H9 (cell line): ENCODE results near the gene UBE2B. TPM values are rescaled to one million over a fixed set of nuclear protein-coding genes. Genes with fewer than 3 reads are reported as not detected.

Source experiments
- DNase-seq: peaks from one replicate; pipeline ENCODE4 v3.0.0-alpha.2; 2017
- H2AFZ ChIP-seq: one replicate; pipeline ENCODE4 v1.6.1; 2013; ENCODE audit warnings: mild to moderate bottlenecking, low read length, control low read depth, moderate library complexity
- H2AK5ac ChIP-seq: 2 replicates; pipeline ENCODE4 v1.6.1; 2013; ENCODE audit warnings: low read length, control low read depth, mixed read lengths; ENCODE audit not compliant: insufficient read length
- H2BK120ac ChIP-seq: one replicate; pipeline ENCODE4 v1.6.1; 2013; ENCODE audit warnings: low read depth, mild to moderate bottlenecking, low read length, control low read depth, inconsistent platforms; ENCODE audit not compliant: poor library complexity, severe bottlenecking
- H2BK12ac ChIP-seq: 2 replicates; pipeline ENCODE4 v1.6.1; 2013; ENCODE audit warnings: low read length, control low read depth, mixed read lengths, low read depth; ENCODE audit not compliant: insufficient read length
- H2BK15ac ChIP-seq: 2 replicates; pipeline ENCODE4 v1.6.1; 2013; ENCODE audit warnings: low read depth, low read length, control low read depth
- H2BK20ac ChIP-seq: one replicate; pipeline ENCODE4 v1.6.1; 2013; ENCODE audit warnings: low read depth, mild to moderate bottlenecking, low read length, control low read depth, inconsistent platforms; ENCODE audit not compliant: poor library complexity, severe bottlenecking
- H2BK5ac ChIP-seq: 2 replicates; pipeline ENCODE4 v1.6.1; 2013; ENCODE audit warnings: low read length, control low read depth, mixed read lengths; ENCODE audit not compliant: insufficient read length
- H3K14ac ChIP-seq: 2 replicates; pipeline ENCODE4 v1.6.1; 2013; ENCODE audit warnings: low read length, control low read depth; ENCODE audit not compliant: insufficient read depth
- H3K18ac ChIP-seq: 2 replicates; pipeline ENCODE4 v1.6.1; 2013; ENCODE audit warnings: low read depth, mild to moderate bottlenecking, mixed read lengths, low read length, control low read depth; ENCODE audit not compliant: insufficient read length
- H3K23ac ChIP-seq: 2 replicates; pipeline ENCODE4 v1.6.1; 2013; ENCODE audit warnings: low read length, control low read depth, mixed read lengths, low read depth; ENCODE audit not compliant: insufficient read length
- H3K23me2 ChIP-seq: 2 replicates; pipeline ENCODE4 v1.6.1; 2013; ENCODE audit warnings: low read depth, mild to moderate bottlenecking, mixed read lengths, low read length, control low read depth; ENCODE audit not compliant: insufficient read length, poor library complexity, severe bottlenecking
- H3K27ac ChIP-seq: 2 replicates; pipeline ENCODE4 v1.5.1; 2013; ENCODE audit warnings: low read length, control low read depth, mixed read lengths, low read depth; ENCODE audit not compliant: insufficient read length
- H3K27me3 ChIP-seq: 2 replicates; pipeline ENCODE4 v1.6.1; 2013; ENCODE audit warnings: low read length, control low read depth, inconsistent platforms; ENCODE audit not compliant: insufficient read depth
- H3K4ac ChIP-seq: 2 replicates; pipeline ENCODE4 v1.6.1; 2013; ENCODE audit warnings: low read depth, mild to moderate bottlenecking, control low read depth, inconsistent platforms, low read length, moderate library complexity
- H3K4me1 ChIP-seq: 2 replicates; pipeline ENCODE4 v1.6.1; 2013; ENCODE audit warnings: low read length, control low read depth, inconsistent platforms; ENCODE audit not compliant: insufficient read depth
- H3K4me2 ChIP-seq: 2 replicates; pipeline ENCODE4 v1.6.1; 2013; ENCODE audit warnings: low read length, control low read depth, mixed read lengths; ENCODE audit not compliant: insufficient read length, insufficient read depth
- H3K56ac ChIP-seq: 2 replicates; pipeline ENCODE4 v1.6.1; 2013; ENCODE audit warnings: low read depth, mild to moderate bottlenecking, mixed read lengths, low read length, control low read depth; ENCODE audit not compliant: insufficient read length
- H3K79me1 ChIP-seq: 2 replicates; pipeline ENCODE4 v1.6.1; 2013; ENCODE audit warnings: low read depth, mild to moderate bottlenecking, moderate library complexity, low read length, control low read depth, inconsistent platforms; ENCODE audit not compliant: insufficient read depth, poor library complexity, severe bottlenecking
- H3K79me2 ChIP-seq: 2 replicates; pipeline ENCODE4 v1.6.1; 2013; ENCODE audit warnings: low read length, control low read depth, inconsistent platforms; ENCODE audit not compliant: insufficient read depth
- H3K9ac ChIP-seq: 2 replicates; pipeline ENCODE4 v1.6.1; 2013; ENCODE audit warnings: low read length, control low read depth, mixed read lengths; ENCODE audit not compliant: insufficient read length; ENCODE audit errors: extremely low read depth
- H3K9me3 ChIP-seq: one replicate; pipeline ENCODE4 v1.6.1; 2013; ENCODE audit warnings: low read depth, low read length, inconsistent platforms; ENCODE audit not compliant: control insufficient read depth
- H3T11ph ChIP-seq: one replicate; pipeline ENCODE4 v1.6.1; 2013; ENCODE audit warnings: mild to moderate bottlenecking, low read length, control low read depth, inconsistent platforms
- H4K20me1 ChIP-seq: one replicate; pipeline ENCODE4 v1.6.1; 2013; ENCODE audit not compliant: control insufficient read depth, insufficient read length, insufficient read depth
- H4K5ac ChIP-seq: 2 replicates; pipeline ENCODE4 v1.6.1; 2013; ENCODE audit warnings: low read depth, mild to moderate bottlenecking, mixed read lengths, low read length, control low read depth; ENCODE audit not compliant: insufficient read length
- H4K8ac ChIP-seq: replicated peaks from 2 replicates; pipeline ENCODE4 v1.6.1; 2013; ENCODE audit warnings: low read length, control low read depth, mixed read lengths, low read depth; ENCODE audit not compliant: insufficient read length
- H4K91ac ChIP-seq: 2 replicates; pipeline ENCODE4 v1.6.1; 2013; ENCODE audit warnings: low read depth, mild to moderate bottlenecking, moderate library complexity, mixed read lengths, low read length, control low read depth; ENCODE audit not compliant: insufficient read length
- H3K27ac Mint-ChIP-seq, 3 experiments: 2 replicates in 2 of 3; 3 replicates in 1 of 3; pipeline ENCODE4 v1.8.0; 2020 to 2021; ENCODE audit warnings: mixed read lengths in 3 of 3, mild to moderate bottlenecking in 1 of 3, moderate library complexity in 1 of 3
- H3K27me3 Mint-ChIP-seq: 2 replicates; pipeline ENCODE4 v1.8.0; 2021; ENCODE audit warnings: low read depth, mild to moderate bottlenecking, moderate library complexity, mixed read lengths
- H3K36me3 Mint-ChIP-seq, 3 experiments: 2 replicates in 2 of 3; 3 replicates in 1 of 3; pipeline ENCODE4 v1.8.0; 2020 to 2021; ENCODE audit warnings: low read depth in 3 of 3, mixed read lengths in 3 of 3; ENCODE audit not compliant: insufficient read depth in 1 of 3
- H3K4me1 Mint-ChIP-seq, 2 experiments: 2 replicates each; pipeline ENCODE4 v1.8.0; 2020; ENCODE audit warnings: mixed read lengths in 2 of 2
- H3K4me3 Mint-ChIP-seq, 2 experiments: 2 replicates in 1 of 2; 3 replicates in 1 of 2; pipeline ENCODE4 v1.8.0; 2020 to 2021; ENCODE audit warnings: mild to moderate bottlenecking in 2 of 2, mixed read lengths in 2 of 2, moderate library complexity in 1 of 2
- H3K9me3 Mint-ChIP-seq, 2 experiments: 2 replicates in 1 of 2; 3 replicates in 1 of 2; pipeline ENCODE4 v1.8.0; 2020; ENCODE audit warnings: mild to moderate bottlenecking in 2 of 2, mixed read lengths in 2 of 2, moderate library complexity in 1 of 2
- CTCF ChIP-seq: fragments of 200-600 bp; sonication (generic); conservative IDR thresholded peaks from 3 replicates; pipeline ENCODE4 v1.8.0; 2021; ENCODE audit warnings: antibody characterized with exemption, mild to moderate bottlenecking
- WGBS: extraction: QIAGEN DNeasy Blood & Tissue Kit; methylation state at CpG from one replicate; pipeline ENCODE4 v1.1.7; 2013; ENCODE audit warnings: missing lambda C conversion rate, low lambda C conversion rate, mixed read lengths; ENCODE audit not compliant: insufficient read length; ENCODE audit errors: extremely low coverage; 5-methylcytosine and 5-hydroxymethylcytosine counted together
- total RNA-seq: library from RNA; stranded (reverse); gene quantifications from 2 replicates; pipeline ENCODE4 v1.2.1, GENCODE V29; 2021

UBE2B gene
- total RNA-seq, 1 experiment from 2014 or later = 50.3 TPM

GRCh38 chr5:134392301-134392700 is 20.9 kb downstream of the UBE2B start:
- no peaks in the 10 kb centered on the region for H3K79me2 ChIP-seq
- H4K20me1 ChIP-seq = peaks cover 2% of the 10 kb centered on the region
- H3K23ac ChIP-seq = no peak overlapping the region
- Mint-ChIP-seq H3K9me3 (no peaks in the 10 kb centered on the region), H3K27me3 (no peaks in the 10 kb centered on the region; the same call in 1 of the 2 replicates), H3K4me1 (peaks cover 9 to 17% of the 10 kb centered on the region in 2 experiments; a peak in 3 of 4 replicates), H3K27ac (no peak overlapping the region; a peak in 1 of 7 replicates), H3K4me3 (no peak overlapping the region), H3K36me3 (peaks cover 21 to 82% (median 57%) of the 10 kb centered on the region in 3 experiments; a peak in 6 of 7 replicates)
- no peak for TF ChIP-seq CTCF
- no CpG with 5 or more reads among the region's 2 CpGs for WGBS
- no peak overlapping the region for H3K14ac ChIP-seq
- H3K9me3 ChIP-seq = no peaks in the 10 kb centered on the region
- no peak overlapping the region for H3K4me2 ChIP-seq
- no peak overlapping the region for H3K27ac ChIP-seq
- no peak overlapping the region for H3K18ac ChIP-seq
- no peaks in the 10 kb centered on the region for H3K4me1 ChIP-seq
- H2BK12ac ChIP-seq = no peak overlapping the region
- H4K91ac ChIP-seq = no peak overlapping the region
- H3K56ac ChIP-seq = no peak overlapping the region
- no peak for DNase-seq
- H4K5ac ChIP-seq = no peak overlapping the region
- no peak overlapping the region for H2BK5ac ChIP-seq
- H2BK120ac ChIP-seq = no peak overlapping the region
- H3K79me1 ChIP-seq = no peaks in the 10 kb centered on the region
- H3K9ac ChIP-seq = no peak overlapping the region
- no peaks in the 10 kb centered on the region for H3K27me3 ChIP-seq
- no peak overlapping the region for H3K4ac ChIP-seq
- no peak overlapping the region for H2AK5ac ChIP-seq
- no peak overlapping the region for H2AFZ ChIP-seq
- H3K23me2 ChIP-seq = no peaks in the 10 kb centered on the region
- no peak overlapping the region for H2BK15ac ChIP-seq
- H3T11ph ChIP-seq = no peak overlapping the region
- no peak overlapping the region for H2BK20ac ChIP-seq
- no peak overlapping the region for H4K8ac ChIP-seq
